HepG2 (cell line): Measurements from ENCODE around the gene ITPR1. TPM values are rescaled to one million over a fixed set of nuclear protein-coding genes. Genes with fewer than 3 reads are reported as not detected.
A peak's percentile ranks its signal among the peaks of the same experiment; 100 is the strongest.

Source experiments
- FOXP1 ChIP-seq, 2 experiments: fragments of 450-650 bp in 1 of 2; IDR thresholded peaks; 2 replicates each; pipeline ENCODE4 v1.6.1; 2017 to 2018; ENCODE audit warnings: antibody characterized with exemption in 1 of 2
- HHEX ChIP-seq: IDR thresholded peaks from 2 replicates; pipeline ENCODE4 v1.6.1; 2016; ENCODE audit warnings: control low read depth
- KAT8 ChIP-seq: IDR thresholded peaks from 2 replicates; pipeline ENCODE4 v1.6.1; 2016; ENCODE audit warnings: missing genetic modification reagents, missing compliant biosample characterization
- KLF12 ChIP-seq: sonication (generic); formaldehyde crosslinking; IDR thresholded peaks from 2 replicates; pipeline ENCODE4 v1.4.0; 2020; ENCODE audit warnings: missing genetic modification reagents, borderline replicate concordance
- MAFK ChIP-seq, 2 experiments: IDR thresholded peaks in 1 of 2; conservative IDR thresholded peaks in 1 of 2; 2 replicates each; pipeline ENCODE4 v1.6.1; 2011; ENCODE audit warnings: improper control_type of control experiment in 2 of 2, low read length in 2 of 2
- ONECUT2 ChIP-seq: sonication (generic); formaldehyde crosslinking; IDR thresholded peaks from 2 replicates; pipeline ENCODE4 v1.4.0; 2020; ENCODE audit warnings: missing genetic modification reagents
- PAXIP1 ChIP-seq: sonication (generic); formaldehyde crosslinking; conservative IDR thresholded peaks from 2 replicates; pipeline ENCODE4 v1.4.0; 2020; ENCODE audit warnings: mild to moderate bottlenecking, missing genetic modification reagents, moderate library complexity
- PBX3 ChIP-seq: sonication (generic); formaldehyde crosslinking; IDR thresholded peaks from 2 replicates; pipeline ENCODE4 v1.8.1; 2023; ENCODE audit warnings: missing genetic modification reagents, inconsistent platforms, borderline replicate concordance
- RARA ChIP-seq: IDR thresholded peaks from 2 replicates; pipeline ENCODE4 v1.6.1; 2016; ENCODE audit warnings: missing genetic modification reagents, missing compliant biosample characterization
- ZBTB37 ChIP-seq: sonication (generic); formaldehyde crosslinking; IDR thresholded peaks from 2 replicates; pipeline ENCODE4 v1.4.0; 2020; ENCODE audit warnings: mild to moderate bottlenecking, missing genetic modification reagents
- ZNF10 ChIP-seq: sonication (generic); formaldehyde crosslinking; IDR thresholded peaks from 2 replicates; pipeline ENCODE4 v1.4.0; 2020; ENCODE audit warnings: mild to moderate bottlenecking, low read depth, missing genetic modification reagents, borderline replicate concordance
- ZNF275 ChIP-seq: sonication (generic); formaldehyde crosslinking; IDR thresholded peaks from 2 replicates; pipeline ENCODE4 v1.8.0; 2022; ENCODE audit warnings: missing genetic modification reagents, mild to moderate bottlenecking, inconsistent platforms, borderline replicate concordance
- ZNF3 ChIP-seq: IDR thresholded peaks from 2 replicates; pipeline ENCODE4 v1.7.0; 2017; ENCODE audit warnings: inconsistent platforms
- ZNF383 ChIP-seq: sonication (generic); formaldehyde crosslinking; IDR thresholded peaks from 2 replicates; pipeline ENCODE4 v1.4.0; 2020; ENCODE audit warnings: missing genetic modification reagents, mild to moderate bottlenecking, borderline replicate concordance
- ZNF644 ChIP-seq: IDR thresholded peaks from 2 replicates; pipeline ENCODE4 v1.6.1; 2016; ENCODE audit warnings: low read depth
- ZNF660 ChIP-seq: sonication (generic); formaldehyde crosslinking; IDR thresholded peaks from 2 replicates; pipeline ENCODE4 v1.5.1; 2020; ENCODE audit warnings: mild to moderate bottlenecking, low read depth, missing genetic modification reagents, borderline replicate concordance
- polyA plus RNA-seq, 8 experiments: library from polyadenylated mRNA; depleted of rRNA in 3 of 8; stranded (reverse) in 7 of 8; unstranded in 1 of 8; fragments of >200 nt; fragmentation: Illumina TruSeq in 4 of 8; extraction: Trizol in 4 of 8; gene quantifications; 2 replicates each; pipeline versions ENCODE4 v1.2.1 to v1.2.3, GENCODE V29; 2011 to 2016; ENCODE audit warnings: low read depth in 4 of 8, missing spikeins in 1 of 8, mixed read lengths in 1 of 8; ENCODE audit not compliant: insufficient read depth in 1 of 8
- total RNA-seq, 5 experiments: library from RNA; depleted of rRNA; stranded (reverse); fragments of >200 nt; fragmentation: Illumina TruSeq; extraction: Trizol; gene quantifications; 2 replicates each; pipeline ENCODE4 v1.2.3, GENCODE V29; 2016; ENCODE audit warnings: low read depth in 1 of 5
- TF ChIP-seq, protein P1 (sequence below): IDR thresholded peaks from 2 replicates; pipeline ENCODE4 v1.6.1; 2016; ENCODE audit warnings: missing genetic modification reagents, missing compliant biosample characterization
- TF ChIP-seq, protein P2 (sequence below): conservative IDR thresholded peaks from 2 replicates; pipeline ENCODE4 v1.6.1; 2018; ENCODE audit warnings: missing genetic modification reagents

Gene ITPR1
- total and polyA plus RNA-seq, 2 of the 13 experiments (the other 11 are each of a cell fraction or from before 2014, with no cell fraction given), result 10.0 to 11.4 TPM

DNA sequence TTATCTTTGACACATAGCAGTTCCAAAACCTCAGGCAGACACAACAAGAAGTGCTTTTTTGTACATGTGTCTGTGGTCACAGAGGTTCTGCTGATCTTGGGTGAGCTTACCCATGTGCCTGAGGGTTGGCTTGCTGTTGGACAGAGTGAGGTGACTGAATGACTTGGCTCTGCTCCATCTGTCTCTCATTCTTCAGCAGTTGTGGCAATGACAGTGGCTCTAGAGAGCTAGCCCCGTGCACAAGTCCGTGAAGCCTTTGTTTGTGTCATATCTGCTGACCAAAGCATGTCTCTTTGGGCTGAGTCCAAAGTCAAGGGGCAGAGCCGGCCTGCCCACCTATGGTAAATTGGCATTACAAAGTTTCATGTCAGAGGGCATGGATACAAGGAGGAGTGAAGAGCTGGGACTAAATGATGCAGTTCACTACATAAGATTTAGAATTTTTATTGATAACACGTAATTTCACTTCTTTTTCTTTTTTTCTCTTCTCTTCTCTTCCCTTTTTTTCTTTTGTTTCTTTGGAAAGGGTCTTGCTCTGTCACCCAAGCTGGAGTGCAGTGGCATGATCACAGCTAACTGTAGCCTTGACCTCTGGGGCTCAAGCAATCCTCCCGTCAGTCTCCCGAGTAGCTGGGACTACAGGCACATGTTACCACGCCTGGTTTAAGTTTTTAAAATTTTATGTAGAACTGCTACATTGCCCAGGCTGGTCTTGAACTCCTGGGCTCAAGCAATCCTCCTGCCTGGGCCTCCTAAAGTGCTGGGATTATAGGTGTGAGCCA lies 77.9 kb downstream of the ITPR1 start (continued):
- TF ChIP-seq PAXIP1 (CRISPR knock-in tag) (0 out of 2 replicates have a peak, but pooled peaks have one; percentile 28), MAFK (conservative IDR thresholded peaks at IDR 0.05 in 1 of 2, IDR thresholded peaks at IDR 0.05 in 1 of 2; ENCODE audit: low read length in 2 of 2) (peak; percentile 75 to 87), ZBTB37 (no peak), PBX3 (CRISPR knock-in tag) (no peak), HHEX (CRISPR knock-in tag) (no peak), ZNF10 (CRISPR knock-in tag) (no peak), KAT8 (CRISPR knock-in tag) (no peak), ZNF644 (CRISPR knock-in tag) (0 out of 2 replicates have a peak, but pooled peaks have one; percentile 8), ZNF383 (no peak), ZNF3 (CRISPR knock-in tag) (no peak), ZNF275 (CRISPR knock-in tag) (no peak), RARA (CRISPR knock-in tag) (peak; percentile 45; the same call in 1 of the 2 replicates), ZNF660 (no peak), ONECUT2 (CRISPR knock-in tag) (no peak), FOXP1 (IDR thresholded peaks at IDR 0.05) (no peak), FOXP1 (CRISPR knock-in tag; IDR thresholded peaks at IDR 0.05) (no peak), KLF12 (CRISPR knock-in tag) (no peak)
- TF ChIP-seq, protein P1, sequence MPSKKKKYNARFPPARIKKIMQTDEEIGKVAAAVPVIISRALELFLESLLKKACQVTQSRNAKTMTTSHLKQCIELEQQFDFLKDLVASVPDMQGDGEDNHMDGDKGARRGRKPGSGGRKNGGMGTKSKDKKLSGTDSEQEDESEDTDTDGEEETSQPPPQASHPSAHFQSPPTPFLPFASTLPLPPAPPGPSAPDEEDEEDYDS, result 0 out of 2 replicates have a peak, but pooled peaks have one; percentile 13
- TF ChIP-seq, protein P2, sequence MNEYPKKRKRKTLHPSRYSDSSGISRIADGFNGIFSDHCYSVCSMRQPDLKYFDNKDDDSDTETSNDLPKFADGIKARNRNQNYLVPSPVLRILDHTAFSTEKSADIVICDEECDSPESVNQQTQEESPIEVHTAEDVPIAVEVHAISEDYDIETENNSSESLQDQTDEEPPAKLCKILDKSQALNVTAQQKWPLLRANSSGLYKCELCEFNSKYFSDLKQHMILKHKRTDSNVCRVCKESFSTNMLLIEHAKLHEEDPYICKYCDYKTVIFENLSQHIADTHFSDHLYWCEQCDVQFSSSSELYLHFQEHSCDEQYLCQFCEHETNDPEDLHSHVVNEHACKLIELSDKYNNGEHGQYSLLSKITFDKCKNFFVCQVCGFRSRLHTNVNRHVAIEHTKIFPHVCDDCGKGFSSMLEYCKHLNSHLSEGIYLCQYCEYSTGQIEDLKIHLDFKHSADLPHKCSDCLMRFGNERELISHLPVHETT (CRISPR knock-in tag), result no peak
